HepG2 (cell line): ENCODE measurements around the gene SH3BP2. TPM values are rescaled to one million over a fixed set of nuclear protein-coding genes. Genes with fewer than 3 reads are reported as not detected.
A peak's percentile ranks its signal among the peaks of the same experiment; 100 is the strongest.

Experiments
- ATAC-seq: fragments of 200-7000 bp; cut with Tn5 transposase; 3 replicates; pipeline ENCODE4 v1.9.1; 2020; ENCODE audit warnings: mild to moderate bottlenecking, moderate library complexity
- BruUV-seq: library from RNA; stranded (reverse); fragments of 400-500 nt; replicated peaks from 2 replicates; lab custom pipeline; 2021; lab: Mats Ljungman, UMichigan
- CTCF ChIA-PET: fragments of 300-600 bp; formaldehyde crosslinking; extraction: SDS; loops from one replicate; lab custom pipeline; 2021; ENCODE audit warnings: low total read pairs, inconsistent platforms, low intra/inter-chr PET ratio; lab: Yijun Ruan, JAX
- POLR2A ChIA-PET: fragments of 350-600 bp; sonication (Branson Sonifier 250); formaldehyde crosslinking; loops from one replicate; lab custom pipeline; 2020; ENCODE audit warnings: antibody characterized with exemption, inconsistent platforms; lab: Yijun Ruan, JAX
- DNase-seq: peaks from one replicate; pipeline ENCODE4 v3.0.0-alpha.2; 2015; ENCODE audit warnings: low spot score
- FAIRE-seq: peaks from 3 replicates; lab custom pipeline; 2011; peaks lifted over from hg19 to GRCh38; lab: Jason Lieb, UNC
- H2AFZ ChIP-seq: one replicate; pipeline ENCODE4 v1.6.1; 2011; ENCODE audit warnings: low read length, inconsistent platforms
- H3K27ac ChIP-seq: fragments of 300-600 bp; 3 replicates; pipeline ENCODE4 v1.8.0; 2011; ENCODE audit warnings: mixed run types, mild to moderate bottlenecking, mixed read lengths, low read length, inconsistent platforms; ENCODE audit not compliant: insufficient read depth; ENCODE audit errors: extremely low read length
- H3K27me3 ChIP-seq, 2 experiments: fragments of 200-600 bp in 1 of 2; 2 replicates in 1 of 2; 3 replicates in 1 of 2; pipeline versions ENCODE4 v1.6.0 to v1.8.0; 2011; ENCODE audit warnings: low read length in 2 of 2, mild to moderate bottlenecking in 2 of 2, moderate library complexity in 2 of 2, inconsistent platforms in 1 of 2; ENCODE audit not compliant: insufficient read depth in 2 of 2, control insufficient read depth in 1 of 2
- H3K36me3 ChIP-seq, 2 experiments: fragments of 200-600 bp in 1 of 2; replicated peaks in 1 of 2; 2 replicates in 1 of 2; 3 replicates in 1 of 2; pipeline versions ENCODE4 v1.5.1 to v1.8.0; 2011; ENCODE audit warnings: low read length in 2 of 2, inconsistent platforms in 1 of 2; ENCODE audit not compliant: insufficient read depth in 2 of 2, control insufficient read depth in 1 of 2
- H3K4me1 ChIP-seq: 2 replicates; pipeline ENCODE4 v1.5.1; 2012; ENCODE audit warnings: low read length, inconsistent platforms; ENCODE audit not compliant: insufficient read depth
- H3K4me2 ChIP-seq: 2 replicates; pipeline ENCODE4 v1.6.0; 2011; ENCODE audit warnings: low read depth, low read length, inconsistent platforms
- H3K4me3 ChIP-seq, 3 experiments: fragments of 200-600 bp in 1 of 3; sonication (generic), shearing (Covaris generic) in 1 of 3; replicated peaks in 1 of 3; 2 replicates each; pipeline ENCODE4 v1.5.1; 2011 to 2016; ENCODE audit warnings: low read length in 3 of 3, inconsistent platforms in 2 of 3, low read depth in 2 of 3, mild to moderate bottlenecking in 2 of 3, control low read depth in 1 of 3, mixed read lengths in 1 of 3; ENCODE audit not compliant: insufficient read depth in 1 of 3
- H3K79me2 ChIP-seq: one replicate; pipeline ENCODE4 v1.6.1; 2011; ENCODE audit warnings: low read length, inconsistent platforms; ENCODE audit not compliant: insufficient read depth
- H3K9ac ChIP-seq: 2 replicates; pipeline ENCODE4 v1.6.0; 2011; ENCODE audit warnings: mild to moderate bottlenecking, low read depth, low read length, inconsistent platforms; ENCODE audit not compliant: insufficient read depth
- H3K9me3 ChIP-seq: 2 replicates; pipeline ENCODE4 v1.5.1; 2012; ENCODE audit warnings: mild to moderate bottlenecking, low read length
- H4K20me1 ChIP-seq: 2 replicates; pipeline ENCODE4 v1.6.0; 2011; ENCODE audit warnings: inconsistent platforms, mild to moderate bottlenecking, low read length, moderate library complexity; ENCODE audit not compliant: insufficient read depth
- ADNP ChIP-seq: sonication (generic); formaldehyde crosslinking; IDR thresholded peaks from 2 replicates; pipeline ENCODE4 v1.4.0; 2020; ENCODE audit warnings: missing genetic modification reagents
- BRF2 ChIP-seq: sonication (generic); formaldehyde crosslinking; IDR thresholded peaks from 2 replicates; pipeline ENCODE4 v1.8.1; 2022; ENCODE audit warnings: mild to moderate bottlenecking, missing genetic modification reagents
- CCDC6 ChIP-seq: sonication (generic); formaldehyde crosslinking; IDR thresholded peaks from 2 replicates; pipeline ENCODE4 v1.8.1; 2022; ENCODE audit warnings: mild to moderate bottlenecking, missing genetic modification reagents, moderate library complexity
- CEBPZ ChIP-seq: IDR thresholded peaks from 2 replicates; pipeline ENCODE4 v1.6.1; 2012; ENCODE audit warnings: low read length, improper control_type of control experiment
- ETV5 ChIP-seq: IDR thresholded peaks from 2 replicates; pipeline ENCODE4 v1.6.1; 2018; ENCODE audit warnings: missing biosample characterization, missing genetic modification reagents, inconsistent platforms, borderline replicate concordance
- HHEX ChIP-seq: IDR thresholded peaks from 2 replicates; pipeline ENCODE4 v1.6.1; 2016; ENCODE audit warnings: control low read depth
- HMGA1 ChIP-seq: sonication (generic); formaldehyde crosslinking; conservative IDR thresholded peaks from 2 replicates; pipeline ENCODE4 v1.4.0; 2020; ENCODE audit warnings: missing genetic modification reagents
- MAX ChIP-seq: IDR thresholded peaks from 2 replicates; pipeline ENCODE4 v1.6.1; 2012; ENCODE audit warnings: inconsistent platforms
- MEIS2 ChIP-seq: sonication (generic); formaldehyde crosslinking; IDR thresholded peaks from 2 replicates; pipeline ENCODE4 v1.9.0; 2021; ENCODE audit warnings: mild to moderate bottlenecking, missing genetic modification reagents
- POGZ ChIP-seq: sonication (generic); formaldehyde crosslinking; IDR thresholded peaks from 2 replicates; pipeline ENCODE4 v1.4.0; 2020; ENCODE audit warnings: mild to moderate bottlenecking, missing genetic modification reagents
- PPARG ChIP-seq: conservative IDR thresholded peaks from 2 replicates; pipeline ENCODE4 v1.6.1; 2016; ENCODE audit warnings: missing biosample characterization, missing genetic modification reagents
- SMAD1 ChIP-seq: sonication (generic); formaldehyde crosslinking; IDR thresholded peaks from 2 replicates; pipeline ENCODE4 v1.4.0; 2020; ENCODE audit warnings: missing genetic modification reagents, low read depth, mild to moderate bottlenecking, borderline replicate concordance
- SOX5 ChIP-seq: IDR thresholded peaks from 2 replicates; pipeline ENCODE4 v1.6.1; 2016; ENCODE audit warnings: borderline replicate concordance
- ZNF598 ChIP-seq: sonication (generic); formaldehyde crosslinking; IDR thresholded peaks from 2 replicates; pipeline ENCODE4 v1.5.1; 2020; ENCODE audit warnings: mild to moderate bottlenecking, missing genetic modification reagents, borderline replicate concordance
- ZNF7 ChIP-seq: IDR thresholded peaks from 2 replicates; pipeline ENCODE4 v1.6.1; 2016; ENCODE audit warnings: missing biosample characterization, missing genetic modification reagents
- ZNF891 ChIP-seq: sonication (generic); formaldehyde crosslinking; IDR thresholded peaks from 2 replicates; pipeline ENCODE4 v1.5.0; 2020; ENCODE audit warnings: mild to moderate bottlenecking, missing genetic modification reagents
- WGBS: methylation state at CpG from one replicate; pipeline ENCODE4 v1.1.6; 2017; ENCODE audit warnings: low lambda C conversion rate; 5-methylcytosine and 5-hydroxymethylcytosine counted together
- in situ Hi-C: cut with HindIII; loops from 2 replicates; pipeline ENCODE4 v1.10.0; 2017; ENCODE audit warnings: low pct_unique_long_range_greater_than_20kb; ENCODE audit not compliant: extremely low pct_ligation_motif_present
- intact Hi-C: fragments of 100-400 bp; cut with micrococcal nuclease; formaldehyde crosslinking; loops from one replicate; pipeline ENCODE4 v1.10.0; 2022; ENCODE audit not compliant: unreplicated experiment
- polyA plus RNA-seq, 8 experiments: library from polyadenylated mRNA; depleted of rRNA in 3 of 8; stranded (reverse) in 7 of 8; unstranded in 1 of 8; fragments of >200 nt; fragmentation: Illumina TruSeq in 4 of 8; extraction: Trizol in 4 of 8; gene quantifications; 2 replicates each; pipeline versions ENCODE4 v1.2.1 to v1.2.3, GENCODE V29; 2011 to 2016; ENCODE audit warnings: low read depth in 4 of 8, missing spikeins in 1 of 8, mixed read lengths in 1 of 8; ENCODE audit not compliant: insufficient read depth in 1 of 8
- total RNA-seq, 5 experiments: library from RNA; depleted of rRNA; stranded (reverse); fragments of >200 nt; fragmentation: Illumina TruSeq; extraction: Trizol; gene quantifications; 2 replicates each; pipeline ENCODE4 v1.2.3, GENCODE V29; 2016; ENCODE audit warnings: low read depth in 1 of 5
- TF ChIP-seq, protein P1 (sequence below): sonication (generic); formaldehyde crosslinking; IDR thresholded peaks from 2 replicates; pipeline ENCODE4 v1.8.0; 2023; ENCODE audit warnings: mild to moderate bottlenecking, missing genetic modification reagents
- TF ChIP-seq, protein P2 (sequence below): sonication (generic); formaldehyde crosslinking; conservative IDR thresholded peaks from 2 replicates; pipeline ENCODE4 v1.5.0; 2020; ENCODE audit warnings: missing genetic modification reagents

The SH3BP2 gene
- total and polyA plus RNA-seq, 2 of the 13 experiments (the other 11 are each of a cell fraction or from before 2014, with no cell fraction given), result 16.9 to 34.5 TPM

DNA sequence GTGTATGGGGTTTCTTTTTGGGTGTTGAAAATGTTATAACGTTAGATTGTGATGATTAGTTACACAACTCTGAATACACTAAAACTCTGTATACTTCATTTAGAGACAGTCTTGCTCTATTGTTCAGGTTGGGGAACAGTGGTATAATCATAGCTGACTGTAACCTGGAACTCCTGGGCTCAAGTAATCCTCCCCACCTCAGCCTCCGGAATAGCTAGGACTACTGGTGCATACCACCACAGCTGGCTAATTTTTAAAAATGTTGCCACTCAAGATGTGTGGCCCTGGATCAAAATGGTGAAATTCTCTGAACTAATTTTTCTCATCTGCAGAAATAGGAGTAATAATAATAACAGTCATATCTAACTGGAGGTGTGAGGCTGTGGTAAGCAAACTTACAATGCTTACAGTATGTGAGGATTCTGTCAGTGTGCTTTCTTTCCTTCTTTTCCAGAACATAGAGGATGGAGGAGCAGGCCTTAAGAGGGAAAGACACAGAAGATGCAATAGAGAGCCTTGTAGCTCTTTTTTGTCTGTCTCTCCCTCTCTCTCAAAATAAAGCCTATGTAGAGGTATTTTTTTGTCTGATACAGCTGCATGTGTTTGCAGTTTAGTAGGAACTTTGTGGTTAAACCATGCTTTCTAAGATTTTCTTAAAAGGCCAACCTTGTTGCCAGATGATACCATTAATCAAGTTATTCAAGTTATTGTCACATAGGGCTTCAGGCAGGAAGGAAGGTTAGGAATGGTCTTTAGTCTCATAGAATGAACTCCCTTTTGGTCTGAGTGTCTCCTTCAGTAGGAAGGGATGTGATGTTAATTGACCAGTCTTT, 58.3 kb downstream of the SH3BP2 start:
- ChIA-PET CTCF (no interaction called here), POLR2A (interaction anchor here (0.6 kb wide), 1 partner anchor 12 kb away, joined by 3 read pairs; no protein-coding TSS in a partner anchor)
- DNase-seq (no peak), ATAC-seq (no peak), FAIRE-seq (no peak)
- peaks cover 0 to 16% of the 10 kb centered on the region in 2 experiments; a peak in 2 of 5 replicates for H3K36me3 ChIP-seq
- peaks cover 39% of the 10 kb centered on the region for H4K20me1 ChIP-seq
- H2AFZ ChIP-seq, result no peak overlapping the region
- intact Hi-C loops (no loop called here), in situ Hi-C loops (no loop called here)
- H3K4me1 ChIP-seq, result peaks cover 91% of the 10 kb centered on the region
- no peak overlapping the region for H3K4me2 ChIP-seq
- 92% methylated on average over 2 of the region's 2 CpGs for WGBS
- no peak overlapping the region for H3K9ac ChIP-seq
- peaks cover 92% of the 10 kb centered on the region for H3K79me2 ChIP-seq
- no peak for TF ChIP-seq CCDC6
- no peak for TF ChIP-seq ZNF7
- no peak for TF ChIP-seq BRF2 (CRISPR knock-in tag)
- no peak for TF ChIP-seq HHEX (CRISPR knock-in tag)
- TF ChIP-seq SOX5 (CRISPR knock-in tag), result no peak
- TF ChIP-seq SMAD1 (CRISPR knock-in tag), result no peak
- TF ChIP-seq MEIS2 (CRISPR knock-in tag), result no peak
- no peak for TF ChIP-seq POGZ (CRISPR knock-in tag)
- TF ChIP-seq MAX, result no peak
- TF ChIP-seq HMGA1, result no peak
- no peak for TF ChIP-seq PPARG (CRISPR knock-in tag)
- no peak for TF ChIP-seq ETV5 (CRISPR knock-in tag)
- TF ChIP-seq, protein P1, sequence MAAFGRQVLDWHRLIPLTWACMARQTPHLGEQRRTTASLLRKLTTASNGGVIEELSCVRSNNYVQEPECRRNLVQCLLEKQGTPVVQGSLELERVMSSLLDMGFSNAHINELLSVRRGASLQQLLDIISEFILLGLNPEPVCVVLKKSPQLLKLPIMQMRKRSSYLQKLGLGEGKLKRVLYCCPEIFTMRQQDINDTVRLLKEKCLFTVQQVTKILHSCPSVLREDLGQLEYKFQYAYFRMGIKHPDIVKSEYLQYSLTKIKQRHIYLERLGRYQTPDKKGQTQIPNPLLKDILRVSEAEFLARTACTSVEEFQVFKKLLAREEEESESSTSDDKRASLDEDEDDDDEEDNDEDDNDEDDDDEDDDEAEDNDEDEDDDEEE (CRISPR knock-in tag), result no peak
- no peak for TF ChIP-seq ZNF891 (CRISPR knock-in tag)
- TF ChIP-seq CEBPZ, result no peak
- TF ChIP-seq, protein P2, sequence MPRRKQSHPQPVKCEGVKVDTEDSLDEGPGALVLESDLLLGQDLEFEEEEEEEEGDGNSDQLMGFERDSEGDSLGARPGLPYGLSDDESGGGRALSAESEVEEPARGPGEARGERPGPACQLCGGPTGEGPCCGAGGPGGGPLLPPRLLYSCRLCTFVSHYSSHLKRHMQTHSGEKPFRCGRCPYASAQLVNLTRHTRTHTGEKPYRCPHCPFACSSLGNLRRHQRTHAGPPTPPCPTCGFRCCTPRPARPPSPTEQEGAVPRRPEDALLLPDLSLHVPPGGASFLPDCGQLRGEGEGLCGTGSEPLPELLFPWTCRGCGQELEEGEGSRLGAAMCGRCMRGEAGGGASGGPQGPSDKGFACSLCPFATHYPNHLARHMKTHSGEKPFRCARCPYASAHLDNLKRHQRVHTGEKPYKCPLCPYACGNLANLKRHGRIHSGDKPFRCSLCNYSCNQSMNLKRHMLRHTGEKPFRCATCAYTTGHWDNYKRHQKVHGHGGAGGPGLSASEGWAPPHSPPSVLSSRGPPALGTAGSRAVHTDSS, result no peak
- no peak for TF ChIP-seq ADNP (CRISPR knock-in tag)
- TF ChIP-seq ZNF598 (CRISPR knock-in tag), result no peak
- no peak overlapping the region for H3K4me3 ChIP-seq
- no TSS peak for BruUV-seq
- H3K9me3 ChIP-seq, result no peaks in the 10 kb centered on the region
- peak overlapping the region; percentile 19 for H3K27ac ChIP-seq
- no peaks in the 10 kb centered on the region for H3K27me3 ChIP-seq
